Colonic mucosa (tissue), 4 donors: ENCODE results near the gene FAM20B. TPM values are rescaled to one million over a fixed set of nuclear protein-coding genes. Genes with fewer than 3 reads are reported as not detected.
A peak's percentile ranks its signal among the peaks of the same experiment; 100 is the strongest.
"Not testable (repeated sequence)": the region's sequence is repeated elsewhere in the genome, so short reads cannot be mapped to it uniquely, and the experiment has no call there.

Experiments
- DNase-seq: peaks from one replicate; pipeline ENCODE4 v3.0.0-alpha.2; 2020
- H3K27ac ChIP-seq: fragments of 200-600 bp; one replicate; pipeline ENCODE4 v1.8.0; 2021
- H3K27me3 ChIP-seq: fragments of 200-600 bp; one replicate; pipeline ENCODE4 v1.8.0; 2021
- H3K36me3 ChIP-seq: fragments of 200-600 bp; one replicate; pipeline ENCODE4 v1.8.0; 2021
- H3K4me1 ChIP-seq: fragments of 200-600 bp; one replicate; pipeline ENCODE4 v1.8.0; 2021; ENCODE audit warnings: mild to moderate bottlenecking
- H3K4me3 ChIP-seq: fragments of 200-600 bp; one replicate; pipeline ENCODE4 v1.8.0; 2021
- H3K9ac ChIP-seq, 2 donors: one replicate each; pipeline ENCODE4 v1.7.0; 2013; ENCODE audit warnings: control low read depth in 2 of 2, low read depth in 2 of 2, low read length in 2 of 2
- H3K9me3 ChIP-seq: fragments of 200-600 bp; one replicate; pipeline ENCODE4 v1.8.0; 2021
- intact Hi-C: fragments of 100-400 bp; cut with DNase I; formaldehyde crosslinking; loops from one replicate; pipeline ENCODE4 v1.14.1; 2022
- total RNA-seq, 2 donors: library from RNA; stranded (reverse); fragmentation: NEBNext Ultra II Directional in 1 of 2; extraction: Animal tissue kit (Norgen Biotek cat#: 25700) in 1 of 2; gene quantifications; one replicate each; pipeline ENCODE4 v1.2.1, GENCODE V29; 2021
- TF ChIP-seq, protein P1 (sequence below): fragments of 200-600 bp; IDR thresholded peaks from one replicate; pipeline ENCODE4 v1.8.0; 2022; ENCODE audit warnings: antibody characterized with exemption, mild to moderate bottlenecking
- donor health status: healthy.
- donor health status: DM: no; HTN: no; CAD: no.
- donor health status: DM: no; HTN: no; CAD: no.

FAM20B gene, protein sequence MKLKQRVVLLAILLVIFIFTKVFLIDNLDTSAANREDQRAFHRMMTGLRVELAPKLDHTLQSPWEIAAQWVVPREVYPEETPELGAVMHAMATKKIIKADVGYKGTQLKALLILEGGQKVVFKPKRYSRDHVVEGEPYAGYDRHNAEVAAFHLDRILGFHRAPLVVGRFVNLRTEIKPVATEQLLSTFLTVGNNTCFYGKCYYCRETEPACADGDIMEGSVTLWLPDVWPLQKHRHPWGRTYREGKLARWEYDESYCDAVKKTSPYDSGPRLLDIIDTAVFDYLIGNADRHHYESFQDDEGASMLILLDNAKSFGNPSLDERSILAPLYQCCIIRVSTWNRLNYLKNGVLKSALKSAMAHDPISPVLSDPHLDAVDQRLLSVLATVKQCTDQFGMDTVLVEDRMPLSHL
- total RNA-seq, result 10 to 100 TPM; 38.9 to 45.1 TPM

DNA sequence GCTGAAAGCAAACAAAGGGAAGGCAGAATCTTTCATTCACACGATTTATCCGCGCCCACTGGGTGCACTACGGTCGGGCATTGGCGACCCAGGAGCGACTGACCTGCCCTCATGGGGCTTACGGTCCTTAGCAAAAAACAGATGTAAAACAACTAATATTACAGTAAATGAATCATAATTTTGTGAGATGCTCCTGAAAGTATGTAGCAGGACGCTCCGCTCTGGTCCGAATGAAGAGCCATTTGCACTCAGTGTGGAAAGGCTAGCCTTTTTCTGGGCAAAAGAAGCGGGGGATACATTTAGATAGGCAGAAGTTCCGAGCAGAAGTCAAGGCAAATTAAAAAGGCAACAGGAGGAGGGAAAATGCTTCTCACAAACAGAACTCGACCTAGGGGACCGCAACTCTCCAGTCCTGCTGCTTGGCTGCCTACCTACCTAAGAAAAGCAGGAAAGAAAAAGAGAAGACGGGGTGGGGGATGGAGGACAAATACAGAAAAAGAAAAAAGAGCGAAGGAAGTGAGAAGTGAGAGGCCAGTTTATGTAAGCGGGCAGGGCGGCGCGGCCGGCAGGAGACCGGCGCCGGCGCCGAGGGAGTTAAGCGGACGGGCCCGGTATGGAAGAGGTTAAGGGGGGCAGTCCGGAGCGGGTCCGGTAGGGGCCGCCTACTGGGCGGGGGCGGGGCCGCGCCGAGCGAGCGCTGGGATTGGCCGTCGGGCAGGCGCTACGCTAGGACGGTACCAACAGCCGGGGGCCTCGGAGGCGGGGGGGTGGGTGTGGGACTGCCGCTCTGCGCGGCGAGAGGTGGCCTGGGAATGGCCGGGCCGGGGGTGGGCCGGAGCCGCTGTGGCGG is at the start of gene FAM20B:
FAM20B (plus strand) TSS at position 770 of the 850 bp plus-strand sequence. CDS start 17,954 bp downstream, outside the sequence.
- peak within 1 kb of the TSS; percentile 83 for H3K4me3 ChIP-seq
- peak within 1 kb of the TSS; percentile 93 for H3K27ac ChIP-seq
- peak; percentile 96 for DNase-seq
- H3K36me3 ChIP-seq, result no peaks in the 10 kb centered on the region
- H3K27me3 ChIP-seq, result no peaks in the 10 kb centered on the region
- no peaks in the 10 kb centered on the region for H3K9me3 ChIP-seq
- no peaks in the 10 kb centered on the region for H3K4me1 ChIP-seq
- H3K9ac ChIP-seq, result peak within 1 kb of the TSS; percentile 90 to 99
- intact Hi-C loops, result no loop called here
- TF ChIP-seq, protein P1, sequence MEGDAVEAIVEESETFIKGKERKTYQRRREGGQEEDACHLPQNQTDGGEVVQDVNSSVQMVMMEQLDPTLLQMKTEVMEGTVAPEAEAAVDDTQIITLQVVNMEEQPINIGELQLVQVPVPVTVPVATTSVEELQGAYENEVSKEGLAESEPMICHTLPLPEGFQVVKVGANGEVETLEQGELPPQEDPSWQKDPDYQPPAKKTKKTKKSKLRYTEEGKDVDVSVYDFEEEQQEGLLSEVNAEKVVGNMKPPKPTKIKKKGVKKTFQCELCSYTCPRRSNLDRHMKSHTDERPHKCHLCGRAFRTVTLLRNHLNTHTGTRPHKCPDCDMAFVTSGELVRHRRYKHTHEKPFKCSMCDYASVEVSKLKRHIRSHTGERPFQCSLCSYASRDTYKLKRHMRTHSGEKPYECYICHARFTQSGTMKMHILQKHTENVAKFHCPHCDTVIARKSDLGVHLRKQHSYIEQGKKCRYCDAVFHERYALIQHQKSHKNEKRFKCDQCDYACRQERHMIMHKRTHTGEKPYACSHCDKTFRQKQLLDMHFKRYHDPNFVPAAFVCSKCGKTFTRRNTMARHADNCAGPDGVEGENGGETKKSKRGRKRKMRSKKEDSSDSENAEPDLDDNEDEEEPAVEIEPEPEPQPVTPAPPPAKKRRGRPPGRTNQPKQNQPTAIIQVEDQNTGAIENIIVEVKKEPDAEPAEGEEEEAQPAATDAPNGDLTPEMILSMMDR, result no peak

DNA sequence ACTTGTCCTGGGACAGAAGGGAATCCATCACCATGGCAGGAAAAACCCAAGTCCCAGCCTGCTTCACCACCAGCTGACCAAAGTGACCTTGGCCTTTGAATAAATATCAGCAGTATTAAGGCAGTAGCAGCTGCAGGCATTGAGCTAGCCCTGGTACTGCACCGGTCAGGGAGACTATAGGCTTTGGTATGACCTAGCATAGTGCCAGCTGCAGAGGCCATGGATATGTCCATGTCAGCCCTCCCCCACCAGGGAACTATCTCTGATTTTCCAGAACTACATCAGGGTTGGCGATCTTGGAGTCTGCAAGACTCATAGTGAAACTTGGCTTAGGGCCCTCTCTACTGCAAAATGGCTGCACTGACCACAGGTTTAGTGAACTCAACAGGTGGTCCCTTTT is 49.2 kb upstream of the FAM20B start:
- DNase-seq, result no peak
- Histone ChIP-seq H3K4me3 (no peak overlapping the region), H3K27ac (no peak overlapping the region), H3K4me1 (no peaks in the 10 kb centered on the region), H3K9ac (no peak overlapping the region), H3K9me3 (no peaks in the 10 kb centered on the region), H3K27me3 (no peaks in the 10 kb centered on the region), H3K36me3 (no peaks in the 10 kb centered on the region)
- TF ChIP-seq, protein P1, result no peak
- intact Hi-C loops, result no loop called here

GRCh38 chr1:178986204-178986603 is 39.5 kb upstream of the FAM20B start:
- Histone ChIP-seq H3K27me3 (no peaks in the 10 kb centered on the region), H3K36me3 (no peaks in the 10 kb centered on the region), H3K9ac (no peak overlapping the region), H3K4me1 (no peaks in the 10 kb centered on the region), H3K27ac (no peak overlapping the region), H3K4me3 (no peak overlapping the region), H3K9me3 (no peaks in the 10 kb centered on the region)
- intact Hi-C loops, result no loop called here
- TF ChIP-seq, protein P1, result no peak
- DNase-seq, result no peak

- not testable (repeated sequence) for H3K4me3 ChIP-seq
These were observed 37.5 kb upstream of the FAM20B start for GRCh38 chr1:178988198-178988597.

DNA sequence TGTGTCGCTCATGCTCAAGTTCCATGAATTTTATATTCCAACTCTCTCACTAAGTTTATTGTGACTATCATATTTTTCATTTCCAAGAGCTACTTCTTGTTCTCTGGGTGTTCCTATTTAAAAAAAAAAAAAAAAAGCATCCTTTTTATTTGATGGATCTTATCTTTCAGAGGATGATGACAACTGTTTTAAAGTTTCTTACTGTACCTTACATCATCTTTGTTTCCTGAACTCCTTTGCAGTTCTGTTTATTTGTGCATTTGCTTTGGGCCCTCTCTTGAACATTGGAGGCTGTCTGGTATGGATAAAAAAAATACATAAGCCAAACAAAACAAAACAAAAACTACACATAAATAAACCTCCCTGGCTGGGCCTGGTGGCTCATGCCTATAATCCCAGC is 32.1 kb upstream of the FAM20B start:
- intact Hi-C loops, result no loop called here
- no peak overlapping the region for H3K27ac ChIP-seq
- H3K4me1 ChIP-seq, result no peaks in the 10 kb centered on the region
- H3K36me3 ChIP-seq, result no peaks in the 10 kb centered on the region
- DNase-seq, result no peak
- H3K4me3 ChIP-seq, result no peak overlapping the region
- no peaks in the 10 kb centered on the region for H3K27me3 ChIP-seq
- no peaks in the 10 kb centered on the region for H3K9me3 ChIP-seq
- no peak overlapping the region for H3K9ac ChIP-seq
- TF ChIP-seq, protein P1, result no peak

More at GRCh38 chr1:178988198-178988597, 37.5 kb upstream of the FAM20B start:
- H3K36me3 ChIP-seq, DNase-seq, H3K9ac ChIP-seq, intact Hi-C loops, H3K4me1 ChIP-seq, H3K9me3 ChIP-seq, H3K27me3 ChIP-seq, H3K27ac ChIP-seq: not testable (repeated sequence)
